HCT116 (cell line): ENCODE data around the gene DTNB. TPM values are rescaled to one million over a fixed set of nuclear protein-coding genes. Genes with fewer than 3 reads are reported as not detected.

ENCODE experiments used
- ATAC-seq: fragments of 200-7000 bp; cut with Tn5 transposase; 2 replicates; pipeline ENCODE4 v1.9.1; 2020; ENCODE audit warnings: mild to moderate bottlenecking, moderate library complexity
- BruUV-seq: library from RNA; stranded (reverse); fragments of 400-500 nt; replicated peaks from 2 replicates; lab custom pipeline; 2021; lab: Mats Ljungman, UMichigan
- CTCF ChIA-PET: fragments of 300-600 bp; sonication (Branson Sonifier 250); formaldehyde crosslinking; loops from one replicate; lab custom pipeline; 2021; ENCODE audit warnings: antibody characterized with exemption; lab: Charles Lee
- POLR2A ChIA-PET: fragments of 300-600, 350-600 bp; sonication (Branson Sonifier 250); formaldehyde crosslinking; loops from one replicate; lab custom pipeline; 2021; ENCODE audit warnings: antibody characterized with exemption; lab: Charles Lee
- RAD21 ChIA-PET, 2 experiments: fragments of 300-600 bp; sonication (Branson Sonifier 250); formaldehyde crosslinking; loops; one replicate each; lab custom pipeline; 2023; ENCODE audit warnings: low total read pairs in 2 of 2; ENCODE audit not compliant: uncharacterized antibody in 2 of 2, unreplicated experiment in 2 of 2, low non-redundant PET in 1 of 2; lab: Charles Lee
- DNase-seq: peaks from one replicate; pipeline ENCODE4 v3.0.0-alpha.2; 2010; ENCODE audit warnings: low read depth, low spot score
- H2AFZ ChIP-seq: fragments of 200-600 bp; shearing (Covaris generic), sonication (generic); 2 replicates; pipeline ENCODE4 v1.6.1; 2017; ENCODE audit warnings: low read depth, mixed run types, mixed read lengths, antibody characterized with exemption, low read length; ENCODE audit not compliant: poor library complexity, severe bottlenecking
- H3K27ac ChIP-seq: 2 replicates; pipeline ENCODE4 v1.5.1; 2012; ENCODE audit warnings: low read depth, low read length
- H3K27me3 ChIP-seq: fragments of 200-600 bp; sonication (generic); 2 replicates; pipeline ENCODE4 v1.6.1; 2016; ENCODE audit warnings: mixed run types, low read length, mixed read lengths; ENCODE audit not compliant: insufficient read depth
- H3K36me3 ChIP-seq, 2 experiments: fragments of 200-500 bp in 1 of 2; fragments of 200-600 bp in 1 of 2; sonication (Bioruptor generic) in 1 of 2; sonication (generic) in 1 of 2; 2 replicates each; pipeline versions ENCODE4 v1.5.1 to v1.6.1; 2014 to 2016; ENCODE audit warnings: low read length in 2 of 2, inconsistent platforms in 1 of 2, mixed read lengths in 1 of 2, mixed run types in 1 of 2; ENCODE audit not compliant: insufficient read depth in 2 of 2, control insufficient read depth in 1 of 2
- H3K4me1 ChIP-seq, 2 experiments: fragments of 200-600 bp in 1 of 2; sonication (generic) in 1 of 2; 2 replicates each; pipeline versions ENCODE4 v1.5.1 to v1.6.1; 2012 to 2017; ENCODE audit warnings: low read length in 2 of 2, inconsistent platforms in 1 of 2, mild to moderate bottlenecking in 1 of 2, mixed read lengths in 1 of 2, mixed run types in 1 of 2, moderate library complexity in 1 of 2; ENCODE audit not compliant: insufficient read depth in 2 of 2, control insufficient read depth in 1 of 2
- H3K4me2 ChIP-seq: fragments of 200-600 bp; sonication (generic); 2 replicates; pipeline ENCODE4 v1.6.1; 2017; ENCODE audit warnings: mixed run types, low read length, mixed read lengths
- H3K4me3 ChIP-seq, 2 experiments: fragments of 200-600 bp in 1 of 2; sonication (generic) in 1 of 2; replicated peaks in 1 of 2; 2 replicates each; pipeline ENCODE4 v1.5.1; 2011 to 2016; ENCODE audit warnings: low read length in 2 of 2, control low read depth in 1 of 2, low read depth in 1 of 2, mild to moderate bottlenecking in 1 of 2, mixed read lengths in 1 of 2, mixed run types in 1 of 2
- H3K79me2 ChIP-seq: fragments of 200-600 bp; sonication (generic); 2 replicates; pipeline ENCODE4 v1.6.1; 2017; ENCODE audit warnings: mild to moderate bottlenecking, mixed run types, low read length, moderate library complexity, mixed read lengths; ENCODE audit not compliant: insufficient read depth
- H3K9ac ChIP-seq: fragments of 200-600 bp; sonication (generic); 2 replicates; pipeline ENCODE4 v1.6.1; 2016; ENCODE audit warnings: low read length, mixed read lengths
- H3K9me2 ChIP-seq: fragments of 200-600 bp; sonication (generic), shearing (Covaris generic); 2 replicates; pipeline ENCODE4 v1.6.1; 2017; ENCODE audit warnings: mixed run types, mild to moderate bottlenecking, moderate library complexity; ENCODE audit not compliant: insufficient read depth
- H3K9me3 ChIP-seq, 2 experiments: fragments of 200-500 bp in 1 of 2; fragments of 200-600 bp in 1 of 2; sonication (Bioruptor generic) in 1 of 2; sonication (generic) in 1 of 2; 2 replicates each; pipeline ENCODE4 v1.6.1; 2014 to 2017; ENCODE audit warnings: low read length in 2 of 2, mixed read lengths in 2 of 2, inconsistent platforms in 1 of 2, low read depth in 1 of 2, mild to moderate bottlenecking in 1 of 2, mixed run types in 1 of 2, moderate library complexity in 1 of 2; ENCODE audit not compliant: control insufficient read depth in 1 of 2, insufficient read depth in 1 of 2
- H4K20me1 ChIP-seq: fragments of 200-600 bp; sonication (generic), shearing (Covaris generic); 2 replicates; pipeline ENCODE4 v1.6.1; 2017; ENCODE audit warnings: mixed run types, mild to moderate bottlenecking, moderate library complexity; ENCODE audit not compliant: insufficient read depth
- CBX3 ChIP-seq: IDR thresholded peaks from 2 replicates; pipeline ENCODE4 v1.6.1; 2012; ENCODE audit warnings: low read depth
- CEBPB ChIP-seq: IDR thresholded peaks from 2 replicates; pipeline ENCODE4 v1.6.1; 2012; ENCODE audit warnings: low read depth
- EGR1 ChIP-seq: IDR thresholded peaks from 2 replicates; pipeline ENCODE4 v1.6.1; 2012; ENCODE audit warnings: low read depth
- EZH2 ChIP-seq: fragments of 200-600 bp; sonication (generic); IDR thresholded peaks from 2 replicates; pipeline ENCODE4 v1.6.1; 2017; ENCODE audit warnings: antibody characterized with exemption, mixed run types
- EZH2phosphoT487 ChIP-seq: fragments of 200-600 bp; IDR thresholded peaks from 2 replicates; pipeline ENCODE4 v1.6.1; 2018; ENCODE audit warnings: antibody characterized with exemption, borderline replicate concordance
- FOSL1 ChIP-seq: IDR thresholded peaks from 2 replicates; pipeline ENCODE4 v1.6.1; 2012; ENCODE audit warnings: low read depth
- JUND ChIP-seq: IDR thresholded peaks from 2 replicates; pipeline ENCODE4 v1.6.1; 2012
- RAD21 ChIP-seq: IDR thresholded peaks from 2 replicates; pipeline ENCODE4 v1.6.1; 2012; ENCODE audit warnings: low read depth, mild to moderate bottlenecking
- SIN3A ChIP-seq: IDR thresholded peaks from 2 replicates; pipeline ENCODE4 v1.6.1; 2012; ENCODE audit warnings: low read depth
- SP1 ChIP-seq: IDR thresholded peaks from 2 replicates; pipeline ENCODE4 v1.6.1; 2012; ENCODE audit warnings: low read depth
- SRF ChIP-seq: IDR thresholded peaks from 2 replicates; pipeline ENCODE4 v1.6.1; 2012; ENCODE audit warnings: low read depth
- TCF7L2 ChIP-seq: IDR thresholded peaks from 2 replicates; pipeline ENCODE4 v1.7.0; 2011; ENCODE audit warnings: borderline replicate concordance, inconsistent platforms; ENCODE audit not compliant: insufficient read depth, insufficient read length; ENCODE audit errors: extremely low read depth
- YY1 ChIP-seq: IDR thresholded peaks from 2 replicates; pipeline ENCODE4 v1.6.1; 2011; ENCODE audit warnings: low read length, low read depth, moderate library complexity, mild to moderate bottlenecking; ENCODE audit not compliant: insufficient replicate concordance; ENCODE audit errors: extremely low read depth
- ZFX ChIP-seq: fragments of 450-650 bp; IDR thresholded peaks from 2 replicates; pipeline ENCODE4 v1.6.1; 2017
- ZNF274 ChIP-seq: fragments of 200-500 bp; sonication (Bioruptor generic); IDR thresholded peaks from 2 replicates; pipeline ENCODE4 v1.6.1; 2014; ENCODE audit warnings: mild to moderate bottlenecking, low read depth, low read length, inconsistent platforms
- intact Hi-C: fragments of 100-400 bp; cut with micrococcal nuclease; formaldehyde crosslinking; loops from 2 replicates; pipeline ENCODE4 v1.10.0; 2022
- total RNA-seq: library from RNA; stranded (reverse); gene quantifications from one replicate; pipeline ENCODE4 v1.2.1, GENCODE V29; 2021; ENCODE audit not compliant: unreplicated experiment
- TF ChIP-seq, protein P1 (sequence below): IDR thresholded peaks from 2 replicates; pipeline ENCODE4 v1.6.1; 2011; ENCODE audit warnings: mild to moderate bottlenecking, low read length, moderate library complexity; ENCODE audit not compliant: insufficient replicate concordance; ENCODE audit errors: extremely low read depth
- TF ChIP-seq, protein P2 (sequence below): IDR thresholded peaks from 2 replicates; pipeline ENCODE4 v1.6.1; 2012
- TF ChIP-seq, protein P3 (sequence below): IDR thresholded peaks from 2 replicates; pipeline ENCODE4 v1.6.1; 2012; ENCODE audit warnings: low read depth
- TF ChIP-seq, protein P4 (sequence below): IDR thresholded peaks from 2 replicates; pipeline ENCODE4 v1.6.1; 2012

The DTNB gene
- total RNA-seq, 1 experiment from 2014 or later = 30.2 TPM

DNA sequence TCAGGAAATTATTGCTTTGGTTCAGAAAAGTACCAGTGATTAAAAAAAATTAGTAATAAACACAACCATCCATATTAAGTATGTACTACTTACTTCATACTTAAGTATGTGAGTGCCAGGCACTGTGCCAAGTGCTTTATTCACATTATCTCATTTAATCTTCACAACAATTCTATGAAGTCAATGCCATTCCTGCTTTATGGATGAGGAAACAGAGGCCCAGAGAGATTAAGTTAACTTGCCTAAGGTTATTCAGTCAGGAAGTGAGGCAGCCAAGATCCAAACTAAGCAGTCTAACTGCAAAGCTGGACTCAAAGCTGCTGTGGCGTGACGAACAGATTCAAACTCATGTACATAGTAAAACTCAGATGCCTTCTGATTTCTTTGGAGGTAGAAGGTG lies 22.3 kb downstream of the DTNB start:
- Histone ChIP-seq H2AFZ (no peak overlapping the region), H3K4me3 (no peak overlapping the region), H3K79me2 (no peaks in the 10 kb centered on the region; the same call in 1 of the 2 replicates), H3K9me2 (no peaks in the 10 kb centered on the region), H3K27ac (no peak overlapping the region), H3K4me2 (no peak overlapping the region), H3K9ac (no peak overlapping the region), H3K9me3 (no peaks in the 10 kb centered on the region), H3K27me3 (no peaks in the 10 kb centered on the region), H3K36me3 (peaks cover 0 to 7% of the 10 kb centered on the region in 2 experiments; a peak in 1 of 4 replicates), H3K4me1 (no peaks in the 10 kb centered on the region), H4K20me1 (no peaks in the 10 kb centered on the region)
- no peak for DNase-seq
- intact Hi-C loops = no loop called here
- POLR2A ChIA-PET = no interaction called here
- RAD21 ChIA-PET = no interaction called here
- ATAC-seq = no peak
- TF ChIP-seq SIN3A (no peak), EZH2 (no peak), CBX3 (no peak), JUND (no peak), SP1 (no peak), ZNF274 (no peak), ZFX (no peak), TCF7L2 (no peak), EZH2phosphoT487 (no peak), FOSL1 (no peak), RAD21 (no peak), EGR1 (no peak), YY1 (no peak), SRF (no peak), CEBPB (no peak)
- TF ChIP-seq, protein P1, sequence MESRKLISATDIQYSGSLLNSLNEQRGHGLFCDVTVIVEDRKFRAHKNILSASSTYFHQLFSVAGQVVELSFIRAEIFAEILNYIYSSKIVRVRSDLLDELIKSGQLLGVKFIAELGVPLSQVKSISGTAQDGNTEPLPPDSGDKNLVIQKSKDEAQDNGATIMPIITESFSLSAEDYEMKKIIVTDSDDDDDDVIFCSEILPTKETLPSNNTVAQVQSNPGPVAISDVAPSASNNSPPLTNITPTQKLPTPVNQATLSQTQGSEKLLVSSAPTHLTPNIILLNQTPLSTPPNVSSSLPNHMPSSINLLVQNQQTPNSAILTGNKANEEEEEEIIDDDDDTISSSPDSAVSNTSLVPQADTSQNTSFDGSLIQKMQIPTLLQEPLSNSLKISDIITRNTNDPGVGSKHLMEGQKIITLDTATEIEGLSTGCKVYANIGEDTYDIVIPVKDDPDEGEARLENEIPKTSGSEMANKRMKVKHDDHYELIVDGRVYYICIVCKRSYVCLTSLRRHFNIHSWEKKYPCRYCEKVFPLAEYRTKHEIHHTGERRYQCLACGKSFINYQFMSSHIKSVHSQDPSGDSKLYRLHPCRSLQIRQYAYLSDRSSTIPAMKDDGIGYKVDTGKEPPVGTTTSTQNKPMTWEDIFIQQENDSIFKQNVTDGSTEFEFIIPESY = no peak
- TF ChIP-seq, protein P2, sequence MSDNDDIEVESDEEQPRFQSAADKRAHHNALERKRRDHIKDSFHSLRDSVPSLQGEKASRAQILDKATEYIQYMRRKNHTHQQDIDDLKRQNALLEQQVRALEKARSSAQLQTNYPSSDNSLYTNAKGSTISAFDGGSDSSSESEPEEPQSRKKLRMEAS = no peak
- TF ChIP-seq, protein P3, sequence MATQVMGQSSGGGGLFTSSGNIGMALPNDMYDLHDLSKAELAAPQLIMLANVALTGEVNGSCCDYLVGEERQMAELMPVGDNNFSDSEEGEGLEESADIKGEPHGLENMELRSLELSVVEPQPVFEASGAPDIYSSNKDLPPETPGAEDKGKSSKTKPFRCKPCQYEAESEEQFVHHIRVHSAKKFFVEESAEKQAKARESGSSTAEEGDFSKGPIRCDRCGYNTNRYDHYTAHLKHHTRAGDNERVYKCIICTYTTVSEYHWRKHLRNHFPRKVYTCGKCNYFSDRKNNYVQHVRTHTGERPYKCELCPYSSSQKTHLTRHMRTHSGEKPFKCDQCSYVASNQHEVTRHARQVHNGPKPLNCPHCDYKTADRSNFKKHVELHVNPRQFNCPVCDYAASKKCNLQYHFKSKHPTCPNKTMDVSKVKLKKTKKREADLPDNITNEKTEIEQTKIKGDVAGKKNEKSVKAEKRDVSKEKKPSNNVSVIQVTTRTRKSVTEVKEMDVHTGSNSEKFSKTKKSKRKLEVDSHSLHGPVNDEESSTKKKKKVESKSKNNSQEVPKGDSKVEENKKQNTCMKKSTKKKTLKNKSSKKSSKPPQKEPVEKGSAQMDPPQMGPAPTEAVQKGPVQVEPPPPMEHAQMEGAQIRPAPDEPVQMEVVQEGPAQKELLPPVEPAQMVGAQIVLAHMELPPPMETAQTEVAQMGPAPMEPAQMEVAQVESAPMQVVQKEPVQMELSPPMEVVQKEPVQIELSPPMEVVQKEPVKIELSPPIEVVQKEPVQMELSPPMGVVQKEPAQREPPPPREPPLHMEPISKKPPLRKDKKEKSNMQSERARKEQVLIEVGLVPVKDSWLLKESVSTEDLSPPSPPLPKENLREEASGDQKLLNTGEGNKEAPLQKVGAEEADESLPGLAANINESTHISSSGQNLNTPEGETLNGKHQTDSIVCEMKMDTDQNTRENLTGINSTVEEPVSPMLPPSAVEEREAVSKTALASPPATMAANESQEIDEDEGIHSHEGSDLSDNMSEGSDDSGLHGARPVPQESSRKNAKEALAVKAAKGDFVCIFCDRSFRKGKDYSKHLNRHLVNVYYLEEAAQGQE = no peak
- TF ChIP-seq, protein P4, sequence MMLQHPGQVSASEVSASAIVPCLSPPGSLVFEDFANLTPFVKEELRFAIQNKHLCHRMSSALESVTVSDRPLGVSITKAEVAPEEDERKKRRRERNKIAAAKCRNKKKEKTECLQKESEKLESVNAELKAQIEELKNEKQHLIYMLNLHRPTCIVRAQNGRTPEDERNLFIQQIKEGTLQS = no peak
- TSS peak; percentile 34 for BruUV-seq
- CTCF ChIA-PET = no interaction called here
